ENCODE measurements around the gene NUBP2. TPM values are rescaled to one million over a fixed set of nuclear protein-coding genes. Genes with fewer than 3 reads are reported as not detected.

Gene NUBP2
- polyA plus RNA-seq, 1 of the 3 experiments (the other 2 are of a cell fraction): 73.2 TPM

DNA sequence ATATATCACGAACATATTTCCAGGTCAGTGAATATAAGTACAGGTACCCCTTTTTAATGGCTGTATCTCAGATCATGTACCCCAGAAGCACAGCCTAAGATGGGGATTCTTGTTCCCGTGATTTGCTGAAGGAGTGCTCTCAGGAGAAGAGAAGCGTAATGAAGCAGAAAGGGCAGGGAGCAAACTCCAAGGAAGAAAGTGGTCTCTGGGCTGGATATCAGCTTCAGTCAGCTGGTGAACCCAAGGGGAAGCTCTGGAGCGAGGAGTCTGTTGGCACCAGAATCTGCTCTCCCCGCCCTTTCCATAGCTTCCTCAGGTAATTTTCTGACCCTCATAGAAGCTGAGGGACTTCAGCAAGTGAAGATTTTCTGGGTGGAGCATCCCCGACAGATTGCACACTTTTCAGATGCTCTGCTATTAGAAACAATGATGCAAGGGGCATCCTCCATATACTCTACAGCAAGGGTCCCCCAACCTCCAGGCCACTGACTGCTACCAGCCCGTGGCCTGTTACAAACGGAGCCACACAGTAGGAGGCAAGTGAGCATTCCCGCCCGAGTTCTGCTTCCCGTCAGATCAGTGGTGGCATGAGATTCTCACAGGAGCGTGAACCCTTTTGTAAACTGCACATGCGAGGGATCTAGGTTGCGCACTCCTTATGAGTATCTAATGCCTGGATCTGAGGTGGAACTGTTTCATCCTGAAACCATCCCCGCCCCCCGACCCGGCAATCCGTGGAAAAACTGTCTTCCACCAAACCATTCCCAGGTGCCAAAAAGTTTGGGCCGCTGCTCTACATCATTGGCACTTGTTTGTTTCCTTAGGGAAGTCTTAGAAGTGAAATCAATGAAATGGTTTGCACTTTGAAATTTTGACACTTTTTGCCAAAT is 48.7 kb downstream of the NUBP2 start:
- CTCF ChIA-PET: no interaction called here
- no peak for DNase-seq
- peaks cover 16 to 27% of the 10 kb centered on the region in 2 experiments for H3K36me3 ChIP-seq (replicated peaks in 1 of 2; ENCODE audit: control insufficient read depth in 1 of 2, insufficient read depth in 2 of 2, low read length in 1 of 2)

DNA sequence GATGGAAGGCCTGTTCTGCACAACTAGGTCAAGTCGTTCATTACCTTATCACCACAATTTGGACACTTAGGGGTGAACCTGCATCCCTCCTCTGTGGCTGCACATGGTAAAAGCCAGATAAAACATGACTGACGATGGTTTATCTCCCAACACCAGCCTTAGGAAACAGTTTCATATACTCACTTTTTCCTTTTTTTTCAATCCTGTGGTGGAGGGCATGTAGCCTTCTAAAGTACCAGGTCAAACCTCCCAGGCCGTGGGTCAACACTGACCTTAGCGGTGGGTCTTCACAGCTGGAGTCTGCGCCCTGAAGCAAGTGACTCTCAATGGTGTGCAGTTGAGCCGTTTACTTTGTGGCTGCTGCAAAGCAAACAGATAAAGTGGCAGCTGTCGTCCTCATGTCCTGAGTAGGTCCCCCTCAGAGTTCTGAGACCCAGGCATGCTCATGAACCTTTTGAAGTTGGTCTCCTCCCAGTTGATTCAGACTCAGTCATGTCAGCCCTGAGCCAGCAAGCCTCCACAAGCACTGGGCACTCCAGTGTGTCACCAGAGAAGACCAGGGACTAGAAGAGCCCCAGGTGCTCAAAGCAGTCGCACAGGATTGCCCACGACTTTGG is 50.2 kb downstream of the NUBP2 start:
- POLR2A ChIA-PET: no interaction called here
- CTCF ChIA-PET: no interaction called here

More for the DNA sequence above, 48.7 kb downstream of the NUBP2 start:
- H4K20me1 ChIP-seq (ENCODE audit: insufficient read depth): no peaks in the 10 kb centered on the region
- peaks cover 39% of the 10 kb centered on the region for H3K79me2 ChIP-seq (ENCODE audit: insufficient read depth)
- H3K27ac ChIP-seq (ENCODE audit: low read depth in 2 of 2, low read length in 1 of 2): no peak overlapping the region
- H3K27me3 ChIP-seq (ENCODE audit: insufficient read depth): no peaks in the 10 kb centered on the region
- no peak overlapping the region for H3K4me2 ChIP-seq
- no peaks in the 10 kb centered on the region for H3K9me3 ChIP-seq
- no peak overlapping the region for H2AFZ ChIP-seq (ENCODE audit: low read depth)
- H3K4me3 ChIP-seq (ENCODE audit: low read depth in 2 of 2, low read length in 1 of 2): no peak overlapping the region
- peaks cover 0 to 10% of the 10 kb centered on the region in 2 experiments; a peak in 3 of 4 replicates for H3K4me1 ChIP-seq (ENCODE audit: control insufficient read depth in 1 of 2, insufficient read depth in 2 of 2, low read depth in 1 of 2, low read length in 1 of 2)
- H3F3A ChIP-seq (replicated peaks; ENCODE audit: insufficient read depth): no peaks in the 10 kb centered on the region
- POLR2A ChIA-PET: no interaction called here
- TF ChIP-seq RCOR1 (IDR thresholded peaks at IDR 0.05; ENCODE audit: low read length) (no peak), EP300 (IDR thresholded peaks at IDR 0.05; ENCODE audit: borderline replicate concordance in 1 of 2, low read depth in 1 of 2, low read length in 1 of 2) (no peak), RAD21 (IDR thresholded peaks at IDR 0.05; ENCODE audit: low read length) (no peak)
- TF ChIP-seq, protein P1, sequence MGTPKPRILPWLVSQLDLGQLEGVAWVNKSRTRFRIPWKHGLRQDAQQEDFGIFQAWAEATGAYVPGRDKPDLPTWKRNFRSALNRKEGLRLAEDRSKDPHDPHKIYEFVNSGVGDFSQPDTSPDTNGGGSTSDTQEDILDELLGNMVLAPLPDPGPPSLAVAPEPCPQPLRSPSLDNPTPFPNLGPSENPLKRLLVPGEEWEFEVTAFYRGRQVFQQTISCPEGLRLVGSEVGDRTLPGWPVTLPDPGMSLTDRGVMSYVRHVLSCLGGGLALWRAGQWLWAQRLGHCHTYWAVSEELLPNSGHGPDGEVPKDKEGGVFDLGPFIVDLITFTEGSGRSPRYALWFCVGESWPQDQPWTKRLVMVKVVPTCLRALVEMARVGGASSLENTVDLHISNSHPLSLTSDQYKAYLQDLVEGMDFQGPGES (IDR thresholded peaks at IDR 0.05; ENCODE audit: low read depth, low read length): no peak
- no peaks in the 10 kb centered on the region for H3K9me2 ChIP-seq
- 88% methylated on average over 17 of the region's 19 CpGs for WGBS (ENCODE audit: low lambda C conversion rate)
- no peak overlapping the region for H3K9ac ChIP-seq

More for the DNA sequence above, 50.2 kb downstream of the NUBP2 start:
- Histone ChIP-seq H3K4me1 (ENCODE audit: control insufficient read depth in 1 of 2, insufficient read depth in 2 of 2, low read depth in 1 of 2, low read length in 1 of 2) (peaks cover 0 to 10% of the 10 kb centered on the region in 2 experiments; a peak in 3 of 4 replicates), H3K79me2 (ENCODE audit: insufficient read depth) (peaks cover 31% of the 10 kb centered on the region), H2AFZ (ENCODE audit: low read depth) (no peak overlapping the region), H4K20me1 (ENCODE audit: insufficient read depth) (no peaks in the 10 kb centered on the region), H3K27ac (ENCODE audit: low read depth in 2 of 2, low read length in 1 of 2) (no peak overlapping the region), H3K27me3 (ENCODE audit: insufficient read depth) (no peaks in the 10 kb centered on the region), H3K36me3 (replicated peaks in 1 of 2; ENCODE audit: control insufficient read depth in 1 of 2, insufficient read depth in 2 of 2, low read length in 1 of 2) (peaks cover 16 to 29% of the 10 kb centered on the region in 2 experiments), H3K9me3 (no peaks in the 10 kb centered on the region), H3K9ac (no peak overlapping the region), H3K4me3 (ENCODE audit: low read depth in 2 of 2, low read length in 1 of 2) (no peak overlapping the region), H3K4me2 (no peak overlapping the region), H3F3A (replicated peaks; ENCODE audit: insufficient read depth) (no peaks in the 10 kb centered on the region), H3K9me2 (no peaks in the 10 kb centered on the region)
- DNase-seq: no peak
- 66% methylated on average over 9 of the region's 9 CpGs for WGBS (ENCODE audit: low lambda C conversion rate)
- no peak for TF ChIP-seq SIN3A (IDR thresholded peaks at IDR 0.05; ENCODE audit: borderline replicate concordance, low read depth, low read length)
- no peak for TF ChIP-seq USF1 (IDR thresholded peaks at IDR 0.05; ENCODE audit: borderline replicate concordance, low read depth)
- no peak for TF ChIP-seq EZH2phosphoT487 (IDR thresholded peaks at IDR 0.05; ENCODE audit: borderline replicate concordance, low read depth)
- TF ChIP-seq ZBTB33 (IDR thresholded peaks at IDR 0.05; ENCODE audit: borderline replicate concordance, low read depth): no peak
- no peak for TF ChIP-seq TAF1 (IDR thresholded peaks at IDR 0.05; ENCODE audit: borderline replicate concordance, low read depth, low read length)
- no peak for TF ChIP-seq CHD2 (IDR thresholded peaks at IDR 0.05; ENCODE audit: low read length, partially characterized antibody)
- TF ChIP-seq YY1 (IDR thresholded peaks at IDR 0.05; ENCODE audit: low read depth): no peak
- TF ChIP-seq, protein P2, sequence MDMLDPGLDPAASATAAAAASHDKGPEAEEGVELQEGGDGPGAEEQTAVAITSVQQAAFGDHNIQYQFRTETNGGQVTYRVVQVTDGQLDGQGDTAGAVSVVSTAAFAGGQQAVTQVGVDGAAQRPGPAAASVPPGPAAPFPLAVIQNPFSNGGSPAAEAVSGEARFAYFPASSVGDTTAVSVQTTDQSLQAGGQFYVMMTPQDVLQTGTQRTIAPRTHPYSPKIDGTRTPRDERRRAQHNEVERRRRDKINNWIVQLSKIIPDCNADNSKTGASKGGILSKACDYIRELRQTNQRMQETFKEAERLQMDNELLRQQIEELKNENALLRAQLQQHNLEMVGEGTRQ (IDR thresholded peaks at IDR 0.05; ENCODE audit: borderline replicate concordance, low read depth, low read length): no peak
- no peak for TF ChIP-seq FOXM1 (IDR thresholded peaks at IDR 0.05; ENCODE audit: low read depth)
- TF ChIP-seq MEF2A (IDR thresholded peaks at IDR 0.05; ENCODE audit: borderline replicate concordance, low read depth): no peak

Data from SK-N-SH (cell line).